GM18517 (cell line): ENCODE measurements around the gene RNH1.
A peak's percentile ranks its signal among the peaks of the same experiment; 100 is the strongest.

Experiments used
- ATAC-seq: cut with Tn5 transposase; IDR thresholded peaks from one replicate; pipeline ENCODE4 v1.9.1; 2021; ENCODE audit warnings: mild to moderate bottlenecking, moderate library complexity; ENCODE audit not compliant: unreplicated experiment

Gene RNH1

GRCh38 chr11:460331-461199, 46.5 kb downstream of the RNH1 start:
- no peak for ATAC-seq

GRCh38 chr11:459511-460220, 47.4 kb downstream of the RNH1 start:
- no peak for ATAC-seq

GRCh38 chr11:457111-457760, 49.8 kb downstream of the RNH1 start:
- no peak for ATAC-seq

- ATAC-seq, result no peak
Measured at GRCh38 chr11:456533-456932, 50.5 kb downstream of the RNH1 start.

GRCh38 chr11:455566-456147, 51.4 kb downstream of the RNH1 start:
- no peak for ATAC-seq

- ATAC-seq, result no peak
Measured at GRCh38 chr11:454801-455565, 52.1 kb downstream of the RNH1 start.

GRCh38 chr11:454043-454442, 53.0 kb downstream of the RNH1 start:
- ATAC-seq, result no peak

DNA sequence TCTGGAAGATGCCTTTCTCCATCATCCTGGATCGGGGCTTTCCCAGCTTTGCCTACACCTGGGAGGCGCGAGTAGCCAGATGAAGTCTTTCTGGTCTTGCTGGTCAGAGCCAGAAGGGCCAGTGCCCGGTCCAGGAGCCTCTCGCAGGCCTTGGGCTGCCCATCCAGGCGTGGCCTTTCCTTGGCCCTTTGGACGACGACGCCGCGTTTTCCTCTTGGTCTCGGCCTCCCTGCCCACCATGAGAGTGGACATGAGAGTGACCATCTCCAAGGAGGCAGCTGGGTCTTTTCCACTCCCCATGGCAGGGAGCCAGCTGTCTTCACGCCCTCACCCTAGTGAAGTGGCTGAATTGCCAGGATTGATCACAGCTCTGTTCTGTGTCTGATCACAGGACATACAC, 53.5 kb downstream of the RNH1 start:
- ATAC-seq, result no peak

GRCh38 chr11:452916-453527, 54.0 kb downstream of the RNH1 start:
- no peak for ATAC-seq

- ATAC-seq, result no peak
Measured at GRCh38 chr11:452203-452744, 54.8 kb downstream of the RNH1 start.

GRCh38 chr11:451738-452137, 55.3 kb downstream of the RNH1 start:
- ATAC-seq, result no peak

- ATAC-seq, result no peak
Measured at GRCh38 chr11:450809-451451, 56.1 kb downstream of the RNH1 start.

DNA sequence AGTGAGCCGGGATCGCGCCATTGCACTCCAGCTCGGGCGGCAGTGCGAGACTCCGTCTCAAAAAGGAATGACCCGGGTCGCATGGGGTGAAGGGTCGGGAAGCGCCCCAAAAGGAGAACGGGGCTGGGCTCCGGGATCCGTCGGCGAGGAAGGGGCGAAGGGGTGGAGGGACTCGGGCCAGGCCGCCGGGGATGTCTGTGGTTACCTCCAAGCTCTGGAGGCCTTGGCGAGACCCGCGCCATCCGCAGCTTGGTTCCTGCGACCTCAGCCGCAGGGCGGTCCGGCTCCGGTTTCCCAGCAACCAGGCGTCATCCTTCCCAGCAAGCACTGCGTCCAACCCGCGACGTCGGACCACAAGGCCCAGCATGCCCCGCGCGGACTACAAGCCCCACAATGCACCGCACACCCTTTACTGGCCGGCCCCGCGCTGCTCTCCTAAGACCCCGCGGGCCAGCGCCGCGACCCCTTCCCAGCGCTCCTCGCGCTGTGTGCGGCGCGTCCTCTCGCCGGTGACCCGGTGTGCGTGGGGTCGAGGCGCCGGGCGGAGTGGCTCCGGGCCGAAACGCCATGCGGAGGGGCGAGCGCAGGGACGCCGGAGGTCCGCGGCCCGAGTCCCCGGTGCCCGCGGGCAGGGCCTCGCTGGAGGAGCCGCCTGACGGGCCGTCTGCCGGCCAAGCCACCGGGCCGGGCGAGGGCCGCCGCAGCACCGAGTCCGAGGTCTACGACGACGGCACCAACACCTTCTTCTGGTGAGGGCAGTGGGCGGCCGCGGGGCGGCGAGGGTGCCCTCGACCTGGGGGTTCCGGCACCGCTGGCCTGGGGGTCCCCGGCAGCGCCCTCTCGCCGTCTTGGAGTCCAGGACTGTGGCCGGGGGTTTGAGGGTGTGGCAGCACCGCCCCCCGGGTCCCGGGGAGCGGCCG, 56.9 kb downstream of the RNH1 start, which contains the start of gene PTDSS2:
PTDSS2 (plus strand) TSS at position 391 of the 920 bp plus-strand sequence; CDS start at position 568, 177 bp downstream.
- ATAC-seq, result peak; percentile 65

- peak; percentile 43 for ATAC-seq
Measured at GRCh38 chr11:447923-448731, 58.9 kb downstream of the RNH1 start.

GRCh38 chr11:446891-447290, 60.2 kb downstream of the RNH1 start:
- no peak for ATAC-seq

- no peak for ATAC-seq
Measured at GRCh38 chr11:445765-446588, 61.1 kb downstream of the RNH1 start.
